ENCODE data around the gene C17orf67. TPM values are rescaled to one million over a fixed set of nuclear protein-coding genes. Genes with fewer than 3 reads are reported as not detected.

C17orf67 gene
- total and polyA plus RNA-seq, 2 experiments from 2014 or later: 0.27 to 0.73 TPM

DNA sequence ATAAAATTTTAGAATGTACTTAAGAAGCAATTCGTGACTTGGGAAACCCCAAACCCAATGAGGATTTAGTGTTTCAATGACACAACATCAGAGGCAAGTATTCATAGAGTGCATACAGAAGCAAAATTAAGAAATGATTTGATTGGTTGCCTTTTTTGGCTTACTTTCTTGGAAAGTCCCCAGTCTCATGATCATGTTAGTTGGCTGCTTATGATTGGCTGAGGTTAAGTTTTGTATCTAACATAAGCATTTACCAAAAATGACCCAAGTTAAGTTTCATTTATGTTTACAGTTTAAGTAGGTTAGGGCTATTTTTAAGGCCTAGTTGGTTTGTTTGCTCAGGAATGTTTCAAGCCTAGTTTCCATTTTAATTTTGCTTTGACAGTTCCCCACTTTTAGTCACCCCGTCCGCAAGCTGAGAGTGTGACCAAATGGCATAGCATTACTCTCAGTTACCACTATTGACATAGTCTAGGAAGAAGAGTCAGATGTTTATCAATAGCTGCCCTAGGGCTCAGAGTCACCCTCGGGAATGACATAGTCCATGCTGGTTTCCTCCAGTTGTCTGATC, 36.4 kb upstream of the C17orf67 start:
- no peak for TF ChIP-seq EZH2 (IDR thresholded peaks at IDR 0.05; ENCODE audit: borderline replicate concordance)
- H3K79me2 ChIP-seq: no peaks in the 10 kb centered on the region
- H3K27ac ChIP-seq: no peak overlapping the region
- H3K27me3 ChIP-seq: no peaks in the 10 kb centered on the region
- no peak for DNase-seq (ENCODE audit: low spot score)
- no peak overlapping the region for H3K4me2 ChIP-seq
- WGBS (ENCODE audit: low lambda C conversion rate, missing lambda C conversion rate): 79% methylated on average over 4 of the region's 4 CpGs
- no peaks in the 10 kb centered on the region for H3K9me2 ChIP-seq (replicated peaks; ENCODE audit: insufficient read depth)
- H3K4me1 ChIP-seq (ENCODE audit: insufficient read depth): no peaks in the 10 kb centered on the region
- H4K20me1 ChIP-seq (ENCODE audit: insufficient read depth, poor library complexity, severe bottlenecking): no peaks in the 10 kb centered on the region
- no peaks in the 10 kb centered on the region for H3K9me3 ChIP-seq (ENCODE audit: low read depth)
- no peak overlapping the region for H3K4me3 ChIP-seq
- H2AFZ ChIP-seq: no peak overlapping the region
- no peaks in the 10 kb centered on the region for H3K36me3 ChIP-seq (replicated peaks; ENCODE audit: insufficient read depth, low read depth)

DNA sequence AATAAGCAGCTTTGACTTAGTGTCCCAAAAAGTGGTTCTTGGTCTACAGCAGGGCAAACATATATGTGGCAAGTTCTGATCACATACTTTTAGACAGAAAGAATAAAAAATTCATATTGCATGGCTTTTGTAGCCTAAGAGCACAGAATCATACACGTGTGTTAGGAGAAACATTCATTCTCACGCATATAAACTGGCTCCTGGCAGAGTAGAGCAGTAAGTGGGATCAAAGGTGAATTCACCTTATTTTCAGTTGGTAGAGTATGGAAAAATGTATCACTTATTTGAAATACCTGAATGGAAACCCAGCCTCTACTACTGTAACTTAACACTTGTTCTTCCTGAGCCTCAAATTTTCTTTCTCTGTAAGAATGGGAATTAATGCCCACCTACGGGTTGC, 35.0 kb upstream of the C17orf67 start:
- Histone ChIP-seq H3K4me2 (no peak overlapping the region), H4K20me1 (ENCODE audit: insufficient read depth, poor library complexity, severe bottlenecking) (no peaks in the 10 kb centered on the region), H3K9me3 (ENCODE audit: low read depth) (no peaks in the 10 kb centered on the region), H3K79me2 (no peaks in the 10 kb centered on the region), H3K4me3 (no peak overlapping the region), H3K27ac (no peak overlapping the region), H2AFZ (no peak overlapping the region), H3K9me2 (replicated peaks; ENCODE audit: insufficient read depth) (no peaks in the 10 kb centered on the region), H3K36me3 (replicated peaks; ENCODE audit: insufficient read depth, low read depth) (no peaks in the 10 kb centered on the region), H3K27me3 (no peaks in the 10 kb centered on the region), H3K4me1 (ENCODE audit: insufficient read depth) (no peaks in the 10 kb centered on the region)
- TF ChIP-seq EZH2phosphoT487 (IDR thresholded peaks at IDR 0.05; ENCODE audit: low read depth, severe bottlenecking, unreplicated experiment) (no peak), CTCF (IDR thresholded peaks at IDR 0.05; ENCODE audit: poor library complexity) (no peak), EZH2 (IDR thresholded peaks at IDR 0.05; ENCODE audit: borderline replicate concordance) (no peak)
- 87% methylated on average over 3 of the region's 3 CpGs for WGBS (ENCODE audit: low lambda C conversion rate, missing lambda C conversion rate)
- no peak for DNase-seq (ENCODE audit: low spot score)

- Histone ChIP-seq H3K27me3 (no peaks in the 10 kb centered on the region), H3K4me1 (ENCODE audit: insufficient read depth) (no peaks in the 10 kb centered on the region), H3K9me3 (ENCODE audit: low read depth) (no peaks in the 10 kb centered on the region), H3K36me3 (replicated peaks; ENCODE audit: insufficient read depth, low read depth) (no peaks in the 10 kb centered on the region), H3K27ac (no peak overlapping the region), H3K4me2 (no peak overlapping the region), H4K20me1 (ENCODE audit: insufficient read depth, poor library complexity, severe bottlenecking) (no peaks in the 10 kb centered on the region), H3K4me3 (no peak overlapping the region), H3K79me2 (no peaks in the 10 kb centered on the region), H2AFZ (no peak overlapping the region), H3K9me2 (replicated peaks; ENCODE audit: insufficient read depth) (no peaks in the 10 kb centered on the region)
- WGBS (ENCODE audit: low lambda C conversion rate, missing lambda C conversion rate): 33% methylated on average over 2 of the region's 2 CpGs
- no peak for DNase-seq (ENCODE audit: low spot score)
- TF ChIP-seq EZH2 (IDR thresholded peaks at IDR 0.05; ENCODE audit: borderline replicate concordance): no peak
- no peak for TF ChIP-seq EZH2phosphoT487 (IDR thresholded peaks at IDR 0.05; ENCODE audit: low read depth, severe bottlenecking, unreplicated experiment)
- no peak for TF ChIP-seq CTCF (IDR thresholded peaks at IDR 0.05; ENCODE audit: poor library complexity)
Observed at GRCh38 chr17:56867948-56868376, 34.2 kb upstream of the C17orf67 start.

DNA sequence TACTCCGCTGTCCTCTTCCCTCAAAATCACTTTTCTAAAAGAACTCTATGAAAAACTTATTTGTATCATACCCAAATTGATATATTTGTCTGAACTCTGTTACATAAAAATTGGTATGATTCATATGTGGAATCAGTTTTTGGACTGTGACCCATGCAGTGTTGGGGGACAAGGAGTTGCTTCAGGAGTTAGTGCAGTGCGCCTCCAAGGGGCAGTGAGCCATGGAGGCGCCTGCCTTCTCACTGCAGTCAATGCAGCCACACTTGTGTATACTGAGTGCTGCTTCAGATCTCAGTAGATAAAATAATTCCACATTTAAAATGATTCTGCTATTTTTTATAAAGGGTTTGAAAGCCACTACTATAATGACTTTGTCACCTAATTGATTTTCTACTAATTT, 32.8 kb upstream of the C17orf67 start:
- TF ChIP-seq EZH2phosphoT487 (IDR thresholded peaks at IDR 0.05; ENCODE audit: low read depth, severe bottlenecking, unreplicated experiment): no peak
- TF ChIP-seq CTCF (IDR thresholded peaks at IDR 0.05; ENCODE audit: poor library complexity): peak; percentile 6
- no peak overlapping the region for H2AFZ ChIP-seq

More for the DNA sequence above, 32.8 kb upstream of the C17orf67 start:
- Histone ChIP-seq H3K4me3 (no peak overlapping the region), H3K27me3 (no peaks in the 10 kb centered on the region), H4K20me1 (ENCODE audit: insufficient read depth, poor library complexity, severe bottlenecking) (no peaks in the 10 kb centered on the region), H3K9me3 (ENCODE audit: low read depth) (no peaks in the 10 kb centered on the region), H3K4me1 (ENCODE audit: insufficient read depth) (no peaks in the 10 kb centered on the region), H3K27ac (no peak overlapping the region), H3K79me2 (no peaks in the 10 kb centered on the region), H3K9me2 (replicated peaks; ENCODE audit: insufficient read depth) (no peaks in the 10 kb centered on the region), H3K4me2 (no peak overlapping the region), H3K36me3 (replicated peaks; ENCODE audit: insufficient read depth, low read depth) (no peaks in the 10 kb centered on the region)
- WGBS (ENCODE audit: low lambda C conversion rate, missing lambda C conversion rate): 58% methylated on average over 3 of the region's 3 CpGs
- DNase-seq (ENCODE audit: low spot score): no peak
